Mesodermal cell (in vitro differentiated cells): Measurements from ENCODE around the gene TESK2.

Experiments
- H3K27ac ChIP-seq: 2 replicates; pipeline ENCODE4 v1.7.0; 2013; ENCODE audit warnings: mild to moderate bottlenecking, low read depth, low read length, moderate library complexity; ENCODE audit not compliant: severe bottlenecking
- H3K36me3 ChIP-seq: 2 replicates; pipeline ENCODE4 v1.7.1; 2013; ENCODE audit warnings: mild to moderate bottlenecking, low read length, moderate library complexity; ENCODE audit not compliant: control insufficient read depth, insufficient read depth
- H3K4me1 ChIP-seq: one replicate; pipeline ENCODE4 v1.7.1; 2013; ENCODE audit warnings: mild to moderate bottlenecking, low read length; ENCODE audit not compliant: insufficient read depth, control insufficient read depth, poor library complexity, severe bottlenecking
- H3K4me3 ChIP-seq: 2 replicates; pipeline ENCODE4 v1.7.0; 2013; ENCODE audit warnings: low read length, control low read depth, mild to moderate bottlenecking; ENCODE audit not compliant: insufficient read depth, poor library complexity, severe bottlenecking; ENCODE audit errors: extremely low read depth
- H3K9me3 ChIP-seq: 2 replicates; pipeline ENCODE4 v1.7.1; 2013; ENCODE audit warnings: mild to moderate bottlenecking, low read length, moderate library complexity; ENCODE audit not compliant: control insufficient read depth
- WGBS, 2 experiments: methylation state at CpG; one replicate each; pipeline ENCODE4 v1.1.5; 2013; ENCODE audit warnings: missing lambda C conversion rate in 2 of 2; ENCODE audit not compliant: insufficient coverage in 2 of 2; 5-methylcytosine and 5-hydroxymethylcytosine counted together

The TESK2 gene

DNA sequence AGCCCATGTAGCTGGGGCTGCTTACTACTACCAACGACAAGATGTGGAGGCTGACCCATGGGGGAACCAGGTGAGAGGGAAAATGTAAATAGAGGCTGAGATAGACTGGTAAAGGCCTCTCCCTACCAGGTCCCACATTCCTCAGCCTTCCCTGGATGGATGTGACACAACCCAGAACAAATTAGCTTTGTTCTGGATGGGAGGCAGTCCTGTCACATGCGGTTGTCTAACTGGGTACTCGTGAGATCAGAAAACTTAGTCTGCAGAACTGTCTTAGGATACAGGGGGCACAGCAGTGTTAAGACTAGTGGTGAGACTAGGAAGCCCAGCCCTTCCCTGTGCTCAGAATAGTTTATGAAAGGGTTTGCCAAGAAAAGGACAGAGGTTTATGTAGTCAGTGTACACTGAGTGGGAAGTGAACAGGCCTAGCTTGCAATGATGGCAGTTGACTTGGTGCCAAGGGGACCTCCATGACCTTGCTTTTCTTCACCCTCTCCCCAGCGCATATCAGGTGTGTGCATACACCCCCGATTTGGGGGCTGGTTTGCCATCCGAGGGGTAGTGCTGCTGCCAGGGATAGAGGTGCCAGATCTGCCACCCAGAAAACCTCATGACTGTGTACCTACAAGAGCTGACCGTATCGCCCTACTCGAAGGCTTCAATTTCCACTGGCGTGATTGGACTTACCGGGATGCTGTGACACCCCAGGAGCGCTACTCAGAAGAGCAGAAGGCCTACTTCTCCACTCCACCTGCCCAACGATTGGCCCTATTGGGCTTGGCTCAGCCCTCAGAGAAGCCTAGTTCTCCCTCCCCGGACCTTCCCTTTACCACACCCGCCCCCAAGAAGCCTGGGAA is 17.6 kb upstream of the TESK2 start:
- no peaks in the 10 kb centered on the region for H3K9me3 ChIP-seq
- peak overlapping the region; percentile 29 for H3K27ac ChIP-seq
- WGBS, 2 experiments: 92 to 94% methylated on average over 11 to 12 of the region's 15 CpGs
- H3K4me1 ChIP-seq: no peaks in the 10 kb centered on the region
- no peak overlapping the region for H3K4me3 ChIP-seq
- H3K36me3 ChIP-seq: peaks cover 50% of the 10 kb centered on the region

- Histone ChIP-seq H3K4me1 (no peaks in the 10 kb centered on the region), H3K4me3 (no peak overlapping the region), H3K9me3 (no peaks in the 10 kb centered on the region), H3K36me3 (peaks cover 45% of the 10 kb centered on the region), H3K27ac (peak overlapping the region; percentile 29)
- WGBS, 2 experiments: 97 to 100% methylated on average over 2 to 4 of the region's 4 CpGs
Measured at GRCh38 chr1:45507893-45508292, 16.9 kb upstream of the TESK2 start.

DNA sequence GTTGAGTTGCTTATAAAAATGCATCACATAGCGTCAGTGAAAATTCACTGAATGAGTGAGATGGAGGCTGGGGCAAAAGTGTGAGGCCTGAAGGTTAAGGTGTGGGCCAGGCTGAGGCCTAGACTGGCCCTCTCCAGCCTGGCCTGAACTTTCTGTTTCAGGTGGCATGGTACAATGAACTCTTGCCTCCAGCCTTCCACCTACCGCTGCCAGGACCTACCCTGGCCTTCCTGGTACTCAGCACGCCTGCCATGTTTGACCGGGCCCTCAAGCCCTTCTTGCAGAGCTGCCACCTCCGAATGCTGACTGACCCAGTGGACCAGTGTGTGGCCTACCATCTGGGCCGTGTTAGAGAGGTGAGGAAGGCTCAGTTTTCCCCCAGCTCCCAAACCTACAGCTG is 16.2 kb upstream of the TESK2 start:
- H3K4me3 ChIP-seq: no peak overlapping the region
- H3K9me3 ChIP-seq: no peaks in the 10 kb centered on the region
- 92 to 94% methylated on average over 5 of the region's 6 CpGs for WGBS, 2 experiments
- H3K4me1 ChIP-seq: no peaks in the 10 kb centered on the region
- no peak overlapping the region for H3K27ac ChIP-seq
- H3K36me3 ChIP-seq: peaks cover 38% of the 10 kb centered on the region

- peaks cover 3% of the 10 kb centered on the region for H3K4me1 ChIP-seq
- H3K27ac ChIP-seq: no peak overlapping the region
- no peaks in the 10 kb centered on the region for H3K9me3 ChIP-seq
- H3K4me3 ChIP-seq: no peak overlapping the region
- H3K36me3 ChIP-seq: peaks cover 5% of the 10 kb centered on the region
- 89 to 96% methylated on average over 7 to 13 of the region's 14 CpGs for WGBS, 2 experiments
Measured at GRCh38 chr1:45503462-45504360, 12.7 kb upstream of the TESK2 start.

DNA sequence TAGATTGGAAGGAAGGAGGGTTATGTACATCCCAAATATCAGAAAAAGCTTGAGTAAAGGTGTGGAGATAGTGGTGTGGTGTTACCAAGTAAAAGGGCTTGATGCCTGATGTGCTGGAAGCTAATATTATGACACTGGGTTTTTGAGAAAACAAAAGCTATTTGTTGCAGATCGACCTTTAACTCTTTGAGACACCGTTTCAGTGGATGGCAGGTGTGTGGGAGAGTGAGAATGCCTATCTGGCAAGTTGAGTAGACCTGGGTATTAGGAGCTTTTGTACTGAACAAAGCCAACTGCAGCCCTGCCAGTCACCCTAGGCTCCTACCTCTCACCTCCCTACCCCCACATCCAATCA is 10.5 kb upstream of the TESK2 start:
- Histone ChIP-seq H3K36me3 (no peaks in the 10 kb centered on the region), H3K9me3 (no peaks in the 10 kb centered on the region), H3K4me1 (peaks cover 3% of the 10 kb centered on the region), H3K27ac (no peak overlapping the region), H3K4me3 (no peak overlapping the region)
- 92% methylated on average over 2 of the region's 2 CpGs; no CpG with 5 or more reads in 1 of the 2 experiments for WGBS, 2 experiments

- 15 to 22% methylated on average over 7 of the region's 7 CpGs for WGBS, 2 experiments
- peaks cover 3% of the 10 kb centered on the region for H3K4me1 ChIP-seq
- peak overlapping the region; percentile 57 for H3K4me3 ChIP-seq
- H3K9me3 ChIP-seq: no peaks in the 10 kb centered on the region
- no peaks in the 10 kb centered on the region for H3K36me3 ChIP-seq
- H3K27ac ChIP-seq: no peak overlapping the region
Measured at GRCh38 chr1:45499415-45499769, 8.4 kb upstream of the TESK2 start.

DNA sequence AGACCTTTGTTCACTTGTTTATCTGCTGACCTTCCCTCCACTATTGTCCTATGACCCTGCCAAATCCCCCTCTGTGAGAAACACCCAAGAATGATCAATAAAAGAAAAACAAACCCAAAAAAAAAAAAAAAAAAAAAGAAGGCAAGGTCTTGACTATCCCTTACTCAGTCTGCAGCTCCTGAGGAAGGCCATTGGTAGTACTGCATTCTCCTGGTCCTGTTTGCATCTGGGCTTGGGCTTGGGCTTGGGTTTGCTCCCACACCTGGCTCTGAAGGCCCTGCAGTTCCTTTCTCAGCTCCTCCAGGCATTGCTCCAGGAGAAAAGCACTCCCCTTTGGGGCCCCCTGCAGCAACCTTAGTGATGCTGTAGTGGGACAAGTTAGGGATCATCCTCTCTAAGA is 7.3 kb upstream of the TESK2 start:
- Histone ChIP-seq H3K27ac (no peak overlapping the region), H3K9me3 (no peaks in the 10 kb centered on the region), H3K36me3 (no peaks in the 10 kb centered on the region), H3K4me1 (peaks cover 3% of the 10 kb centered on the region), H3K4me3 (no peak overlapping the region)

GRCh38 chr1:45493116-45493697 is 2.2 kb upstream of the TESK2 start:
- Histone ChIP-seq H3K4me1 (no peaks in the 10 kb centered on the region), H3K36me3 (no peaks in the 10 kb centered on the region), H3K27ac (no peak overlapping the region), H3K9me3 (no peaks in the 10 kb centered on the region), H3K4me3 (no peak overlapping the region)
- 71 to 75% methylated on average over 2 of the region's 2 CpGs for WGBS, 2 experiments

DNA sequence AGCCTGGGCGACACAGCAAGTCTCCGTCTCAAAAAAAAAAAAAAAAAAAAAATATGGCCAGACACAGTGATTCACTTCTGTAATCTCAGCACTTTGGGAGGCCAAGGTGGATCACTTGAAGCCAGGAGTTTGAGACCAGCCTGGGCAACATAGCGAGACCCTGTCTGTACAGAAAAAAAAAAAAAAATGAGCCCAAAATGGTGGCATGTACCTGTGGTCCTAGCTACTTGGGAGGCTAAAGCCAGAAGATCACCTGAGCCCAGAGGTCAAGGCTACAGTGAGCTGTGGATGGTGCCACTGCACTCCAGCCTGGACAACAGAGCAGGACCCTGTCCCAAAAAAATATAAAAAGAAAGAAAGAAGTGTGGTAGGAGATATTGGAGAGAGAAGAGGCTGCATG is 1.7 kb upstream of the TESK2 start:
- H3K4me3 ChIP-seq: no peak overlapping the region
- no peaks in the 10 kb centered on the region for H3K36me3 ChIP-seq
- 87 to 100% methylated on average over 1 to 2 of the region's 3 CpGs for WGBS, 2 experiments
- H3K27ac ChIP-seq: no peak overlapping the region
- no peaks in the 10 kb centered on the region for H3K9me3 ChIP-seq
- no peaks in the 10 kb centered on the region for H3K4me1 ChIP-seq

GRCh38 chr1:45491487-45492260 is 711 bp upstream of the TESK2 start:
- no peak overlapping the region for H3K27ac ChIP-seq
- H3K36me3 ChIP-seq: no peaks in the 10 kb centered on the region
- WGBS, 2 experiments: 67 to 72% methylated on average over 17 of the region's 19 CpGs
- H3K4me1 ChIP-seq: no peaks in the 10 kb centered on the region
- no peaks in the 10 kb centered on the region for H3K9me3 ChIP-seq
- peak overlapping the region; percentile 68 for H3K4me3 ChIP-seq
